Activated B cell treated with CpG ODN at 0.5 μM for 24 hours (primary cell): ENCODE measurements around the gene TMEM164. TPM values are rescaled to one million over a fixed set of nuclear protein-coding genes. Genes with fewer than 3 reads are reported as not detected.
A peak's percentile ranks its signal among the peaks of the same experiment; 100 is the strongest.

ENCODE experiments used
- ATAC-seq: fragments of 200-7000 bp; cut with Tn5 transposase; one replicate; pipeline ENCODE4 v1.10.0; 2021; ENCODE audit warnings: low read depth, mild to moderate bottlenecking, moderate library complexity
- CTCF ChIA-PET: fragments of 350-600 bp; sonication (Branson Sonifier 250); formaldehyde crosslinking; loops from one replicate; lab custom pipeline; 2021; ENCODE audit warnings: antibody characterized with exemption; lab: Charles Lee
- POLR2A ChIA-PET: fragments of 350-600 bp; sonication (Branson Sonifier 250); formaldehyde crosslinking; loops from one replicate; lab custom pipeline; 2021; ENCODE audit warnings: antibody characterized with exemption; lab: Charles Lee
- DNase-seq: peaks from one replicate; pipeline ENCODE4 v3.0.0; 2022
- H3K27ac Mint-ChIP-seq: one replicate; pipeline ENCODE4 v1.8.0; 2020; ENCODE audit warnings: mixed read lengths
- H3K27me3 Mint-ChIP-seq: one replicate; pipeline ENCODE4 v1.8.0; 2021; ENCODE audit warnings: mixed read lengths
- H3K36me3 Mint-ChIP-seq: one replicate; pipeline ENCODE4 v1.8.0; 2021; ENCODE audit warnings: low read depth, mixed read lengths
- H3K4me1 Mint-ChIP-seq: one replicate; pipeline ENCODE4 v1.8.0; 2021; ENCODE audit warnings: mixed read lengths
- H3K4me3 Mint-ChIP-seq: one replicate; pipeline ENCODE4 v1.8.0; 2020; ENCODE audit warnings: mild to moderate bottlenecking, mixed read lengths
- H3K9me3 Mint-ChIP-seq: one replicate; pipeline ENCODE4 v1.8.0; 2020; ENCODE audit warnings: mixed read lengths
- intact Hi-C: fragments of 100-400 bp; cut with micrococcal nuclease; formaldehyde crosslinking; loops from one replicate; pipeline ENCODE4 v1.15.1; 2024
- total RNA-seq: library from RNA; stranded (reverse); gene quantifications from 2 replicates; pipeline ENCODE4 v1.2.3, GENCODE V29; 2022
- TF ChIP-seq, protein P1 (sequence below): fragments of 200-600 bp; IDR thresholded peaks from one replicate; pipeline ENCODE4 v1.8.0; 2022; ENCODE audit warnings: antibody characterized with exemption, mild to moderate bottlenecking

The TMEM164 gene
- total RNA-seq, 1 donor from 2014 or later, result 21.8 TPM

DNA sequence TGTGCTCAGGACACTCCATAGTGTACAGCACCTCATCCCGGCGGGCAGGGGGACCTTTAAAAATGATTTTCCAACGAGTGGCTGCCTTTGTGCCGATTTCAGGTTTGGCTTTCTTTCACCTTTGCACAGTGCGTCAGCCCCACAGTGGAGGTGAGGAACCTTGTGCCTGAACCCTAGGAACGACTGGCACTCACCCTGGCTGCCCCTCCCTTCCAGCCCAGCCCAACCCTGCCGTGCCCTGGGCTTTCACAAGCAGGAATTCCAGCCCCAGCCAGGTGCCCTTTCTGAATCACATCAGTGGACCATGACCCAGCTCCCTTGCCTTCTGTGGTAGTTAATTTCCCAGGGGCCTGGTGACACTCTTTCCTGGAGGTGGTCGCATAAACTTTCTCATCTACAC is 1.3 kb downstream of the TMEM164 start:
- CTCF ChIA-PET, result no interaction called here
- TF ChIP-seq, protein P1, sequence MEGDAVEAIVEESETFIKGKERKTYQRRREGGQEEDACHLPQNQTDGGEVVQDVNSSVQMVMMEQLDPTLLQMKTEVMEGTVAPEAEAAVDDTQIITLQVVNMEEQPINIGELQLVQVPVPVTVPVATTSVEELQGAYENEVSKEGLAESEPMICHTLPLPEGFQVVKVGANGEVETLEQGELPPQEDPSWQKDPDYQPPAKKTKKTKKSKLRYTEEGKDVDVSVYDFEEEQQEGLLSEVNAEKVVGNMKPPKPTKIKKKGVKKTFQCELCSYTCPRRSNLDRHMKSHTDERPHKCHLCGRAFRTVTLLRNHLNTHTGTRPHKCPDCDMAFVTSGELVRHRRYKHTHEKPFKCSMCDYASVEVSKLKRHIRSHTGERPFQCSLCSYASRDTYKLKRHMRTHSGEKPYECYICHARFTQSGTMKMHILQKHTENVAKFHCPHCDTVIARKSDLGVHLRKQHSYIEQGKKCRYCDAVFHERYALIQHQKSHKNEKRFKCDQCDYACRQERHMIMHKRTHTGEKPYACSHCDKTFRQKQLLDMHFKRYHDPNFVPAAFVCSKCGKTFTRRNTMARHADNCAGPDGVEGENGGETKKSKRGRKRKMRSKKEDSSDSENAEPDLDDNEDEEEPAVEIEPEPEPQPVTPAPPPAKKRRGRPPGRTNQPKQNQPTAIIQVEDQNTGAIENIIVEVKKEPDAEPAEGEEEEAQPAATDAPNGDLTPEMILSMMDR, result no peak
- no peaks in the 10 kb centered on the region for H3K9me3 Mint-ChIP-seq
- DNase-seq (no peak), ATAC-seq (no peak)
- POLR2A ChIA-PET, result interaction anchor here (0.7 kb wide), 1 partner anchor 255 kb away, joined by 4 read pairs; no protein-coding TSS in a partner anchor
- peaks cover 47% of the 10 kb centered on the region for H3K4me1 Mint-ChIP-seq
- intact Hi-C loops, result loop anchor here (5.0 to 10.0 kb wide), 2 partner anchors 299 to 517 kb away; no protein-coding TSS in a partner anchor
- no peaks in the 10 kb centered on the region for H3K27me3 Mint-ChIP-seq
- peak overlapping the region; percentile 56 for H3K27ac Mint-ChIP-seq
- peak overlapping the region; percentile 87 for H3K4me3 Mint-ChIP-seq
- H3K36me3 Mint-ChIP-seq, result peaks cover 6% of the 10 kb centered on the region

DNA sequence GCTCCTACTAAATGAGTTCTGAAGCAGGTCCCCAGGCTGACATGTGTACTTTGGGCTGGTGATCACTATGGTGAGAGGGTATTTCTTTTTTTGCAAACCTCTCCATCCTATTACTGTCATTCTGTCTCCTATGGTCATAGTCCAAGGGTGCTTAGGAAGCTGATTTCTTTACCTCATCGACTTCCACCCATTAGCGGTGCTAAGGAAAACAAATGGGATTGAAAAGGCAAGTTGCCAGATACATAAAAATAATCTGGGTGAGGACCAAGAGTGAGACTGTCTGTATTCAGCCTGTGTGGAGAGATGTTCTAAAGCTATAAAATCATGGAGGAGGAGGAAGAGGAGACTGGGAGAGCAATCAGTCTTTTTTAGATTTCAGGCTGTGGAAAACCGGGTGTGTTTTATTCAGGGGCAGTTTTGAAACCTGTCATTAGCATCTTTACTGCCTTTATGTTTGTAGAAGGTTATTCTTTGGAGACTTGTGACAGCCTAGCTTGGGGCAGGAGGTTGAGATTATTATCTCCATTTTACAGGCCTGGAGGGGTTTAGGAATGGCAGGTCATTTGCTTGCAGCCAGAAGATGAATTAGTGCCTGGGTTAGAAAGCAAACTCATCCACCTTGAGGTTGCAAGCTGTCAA is 1.9 kb downstream of the TMEM164 start:
- POLR2A ChIA-PET, result interaction anchor here (0.7 kb wide), 1 partner anchor 256 kb away, joined by 4 read pairs; no protein-coding TSS in a partner anchor
- DNase-seq (no peak), ATAC-seq (no peak)
- H3K36me3 Mint-ChIP-seq, result peaks cover 9% of the 10 kb centered on the region
- no peak overlapping the region for H3K4me3 Mint-ChIP-seq
- H3K27me3 Mint-ChIP-seq, result no peaks in the 10 kb centered on the region
- TF ChIP-seq, protein P1, result no peak
- no peaks in the 10 kb centered on the region for H3K9me3 Mint-ChIP-seq
- H3K27ac Mint-ChIP-seq, result peak overlapping the region; percentile 56
- CTCF ChIA-PET, result no interaction called here
- intact Hi-C loops, result loop anchor here (5.0 to 10.0 kb wide), 2 partner anchors 300 to 518 kb away; no protein-coding TSS in a partner anchor
- H3K4me1 Mint-ChIP-seq, result peaks cover 47% of the 10 kb centered on the region

DNA sequence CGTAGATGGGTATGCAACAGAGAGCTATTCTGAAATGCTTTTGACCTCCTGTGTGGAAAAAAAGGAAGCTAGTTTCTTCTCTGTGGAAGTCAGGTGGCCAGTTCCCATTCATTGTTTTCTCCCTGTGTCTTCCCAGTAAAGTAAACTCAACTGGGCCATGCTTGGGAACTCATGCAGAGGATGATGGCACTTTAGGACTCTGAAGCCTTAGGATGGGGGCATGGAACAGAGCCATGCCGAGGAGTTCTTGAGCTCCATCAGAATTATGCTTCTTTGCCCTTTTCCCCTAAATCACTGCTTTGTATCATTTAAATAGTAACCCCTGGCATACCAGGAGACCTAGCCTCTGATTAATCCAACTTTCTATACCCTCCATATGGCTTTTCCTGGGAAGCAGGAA is 3.2 kb downstream of the TMEM164 start:
- CTCF ChIA-PET, result no interaction called here
- no peak overlapping the region for H3K27ac Mint-ChIP-seq
- TF ChIP-seq, protein P1, result no peak
- H3K36me3 Mint-ChIP-seq, result peaks cover 15% of the 10 kb centered on the region
- peaks cover 55% of the 10 kb centered on the region for H3K4me1 Mint-ChIP-seq
- H3K4me3 Mint-ChIP-seq, result no peak overlapping the region
- ATAC-seq (no peak), DNase-seq (no peak)
- no peaks in the 10 kb centered on the region for H3K27me3 Mint-ChIP-seq
- no peaks in the 10 kb centered on the region for H3K9me3 Mint-ChIP-seq
- POLR2A ChIA-PET, result no interaction called here
- intact Hi-C loops, result loop anchor here (10.0 kb wide), 1 partner anchor 301 kb away; no protein-coding TSS in a partner anchor

DNA sequence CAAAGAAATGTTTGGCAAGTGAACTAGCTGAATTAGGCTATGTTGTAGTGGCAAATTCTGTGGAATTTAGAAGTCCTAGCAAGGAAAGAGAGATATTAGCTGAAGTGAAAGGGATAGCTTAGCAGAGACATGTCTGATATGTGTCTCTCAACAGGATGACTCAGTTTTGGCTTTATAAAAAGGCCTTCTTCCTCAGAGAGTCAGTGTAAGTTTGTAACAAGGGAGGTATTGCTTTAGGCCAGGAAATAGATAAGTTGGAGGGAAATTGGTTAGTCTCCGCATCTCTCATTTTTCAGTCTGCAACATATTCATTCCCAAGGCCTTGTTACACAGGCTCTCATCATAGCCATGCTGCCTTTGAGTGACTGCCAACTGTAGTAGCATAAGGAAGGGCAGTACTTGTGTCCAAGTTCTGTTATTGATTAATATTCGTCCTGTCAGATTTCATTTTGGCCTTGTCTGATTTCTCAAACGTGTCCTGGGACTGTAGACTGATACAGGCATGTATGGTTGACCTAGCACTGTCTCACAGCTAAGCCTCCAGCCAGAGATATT is 4.0 kb downstream of the TMEM164 start:
- ChIA-PET CTCF (no interaction called here), POLR2A (no interaction called here)
- Mint-ChIP-seq H3K36me3 (peaks cover 15% of the 10 kb centered on the region), H3K27me3 (no peaks in the 10 kb centered on the region), H3K4me3 (no peak overlapping the region), H3K4me1 (peaks cover 57% of the 10 kb centered on the region), H3K9me3 (no peaks in the 10 kb centered on the region), H3K27ac (no peak overlapping the region)
- no peak for DNase-seq
- intact Hi-C loops, result loop anchor here (10.0 kb wide), 1 partner anchor 302 kb away; no protein-coding TSS in a partner anchor
- TF ChIP-seq, protein P1, result no peak
- no peak for ATAC-seq

DNA sequence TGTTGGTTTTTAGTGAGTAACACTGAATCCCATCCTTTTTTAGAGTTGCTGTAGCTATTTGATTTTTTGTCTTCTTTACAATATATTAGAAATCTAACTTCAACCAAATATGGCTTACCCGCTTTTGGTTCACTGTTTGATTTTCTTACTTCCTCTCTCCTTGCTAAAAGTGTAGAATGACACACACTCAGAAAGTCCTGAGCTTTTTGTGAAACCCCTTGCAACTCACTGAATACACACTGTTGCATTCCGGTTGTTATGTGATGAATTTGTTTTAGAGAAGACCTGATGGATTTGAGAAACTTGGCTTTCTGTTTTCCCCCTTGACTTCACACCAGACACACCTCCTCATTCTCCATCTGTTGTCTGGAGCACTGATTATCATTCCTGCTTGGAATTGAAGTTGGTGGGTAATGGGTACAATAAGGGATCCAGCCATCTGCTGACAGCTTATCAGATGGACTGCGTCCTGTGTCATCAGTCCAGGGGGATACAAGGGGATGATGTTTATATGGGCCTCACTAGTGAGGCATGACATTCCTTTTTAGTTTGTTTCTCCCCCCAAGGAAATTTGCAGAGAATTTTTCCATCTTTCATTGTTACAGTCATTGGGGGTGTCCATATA is 5.2 kb downstream of the TMEM164 start:
- ATAC-seq (no peak), DNase-seq (no peak)
- POLR2A ChIA-PET, result no interaction called here
- Mint-ChIP-seq H3K4me1 (peaks cover 53% of the 10 kb centered on the region), H3K36me3 (peaks cover 21% of the 10 kb centered on the region), H3K27me3 (no peaks in the 10 kb centered on the region), H3K27ac (peak overlapping the region; percentile 24), H3K9me3 (no peaks in the 10 kb centered on the region), H3K4me3 (no peak overlapping the region)
- TF ChIP-seq, protein P1, result no peak
- intact Hi-C loops, result loop anchor here (10.0 kb wide), 1 partner anchor 303 kb away; no protein-coding TSS in a partner anchor
- CTCF ChIA-PET, result no interaction called here
